Stimulated activated CD4-positive, alpha-beta T cell treated with anti-CD3 and anti-CD28 coated beads, TNF-alpha, amount 100 ng/mL, for 24 hours (primary cell): ENCODE data around the gene C9orf43.
"Not testable (repeated sequence)": the region's sequence is repeated elsewhere in the genome, so short reads cannot be mapped to it uniquely, and the experiment has no call there.

ENCODE experiments used
- DNase-seq, 3 experiments: peaks; one replicate each; pipeline ENCODE4 v3.0.0-alpha.2; 2020; ENCODE audit warnings: low read depth in 3 of 3

C9orf43 gene

DNA sequence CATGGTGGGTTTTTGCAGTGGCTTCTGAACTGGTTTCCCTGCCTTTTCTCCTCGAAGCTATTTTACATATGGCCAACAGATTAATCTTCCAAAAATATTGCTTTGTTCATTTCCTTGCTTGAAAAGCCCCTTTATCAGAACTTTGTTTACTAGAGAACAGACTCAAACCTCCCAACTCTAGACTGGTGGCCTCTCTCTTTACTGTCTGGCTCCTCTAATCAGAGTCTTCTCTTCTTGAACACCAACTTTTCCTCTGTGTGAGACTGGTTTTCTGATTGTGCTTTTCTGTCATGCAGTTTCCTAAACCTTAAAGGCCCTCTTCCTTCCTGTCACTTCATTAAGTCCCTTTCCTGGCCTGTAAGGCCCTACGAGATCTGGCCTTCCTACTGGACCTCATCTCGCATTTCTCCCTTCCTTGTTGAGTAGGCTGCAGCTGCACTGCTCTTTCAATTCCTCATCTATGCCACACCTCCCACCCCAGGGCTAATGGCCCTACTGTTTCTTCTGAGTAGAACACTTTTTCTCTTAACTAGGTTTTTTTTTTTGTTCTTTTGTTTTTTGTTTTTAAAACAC, 5.7 kb downstream of the C9orf43 start:
- no peak for DNase-seq

DNA sequence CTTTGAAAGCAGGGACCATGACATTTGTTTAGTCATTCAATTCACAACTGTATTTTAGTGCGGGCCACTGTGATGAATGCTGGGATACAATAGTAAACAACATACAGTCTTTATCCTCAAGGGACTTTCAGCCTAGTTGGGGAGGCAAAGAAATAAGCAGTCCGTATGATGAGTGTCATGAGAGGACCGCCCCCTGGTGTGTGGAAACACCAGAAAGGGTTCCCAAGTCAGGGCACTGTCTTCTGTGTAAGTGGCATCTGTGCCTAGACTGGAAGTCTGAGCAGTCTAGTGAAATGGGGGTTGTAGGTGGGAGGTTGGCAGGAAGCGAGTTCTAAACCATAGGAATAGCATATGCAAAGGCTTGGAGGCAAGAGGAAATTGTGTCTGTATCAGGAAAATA, 6.8 kb downstream of the C9orf43 start:
- DNase-seq, result no peak

DNA sequence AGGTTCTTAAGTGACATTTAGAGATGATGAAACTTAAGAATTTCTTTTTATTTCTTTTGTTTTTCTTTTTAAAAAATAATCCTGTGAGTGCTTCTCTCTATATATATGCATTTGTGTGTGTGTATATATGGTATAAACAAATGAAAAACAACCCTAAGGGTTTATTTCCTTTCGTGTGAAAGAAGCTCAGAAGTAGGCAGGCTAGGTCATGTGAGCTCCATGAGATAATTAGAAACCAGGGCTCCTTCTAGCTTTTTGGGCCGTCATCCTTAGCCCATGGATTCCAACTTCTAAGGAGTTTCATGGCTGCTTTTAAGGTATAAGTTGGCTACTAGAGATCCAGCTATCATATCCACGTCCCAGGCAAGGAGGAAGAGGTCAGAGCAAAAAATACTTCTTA, 11.2 kb downstream of the C9orf43 start:
- no peak for DNase-seq

DNA sequence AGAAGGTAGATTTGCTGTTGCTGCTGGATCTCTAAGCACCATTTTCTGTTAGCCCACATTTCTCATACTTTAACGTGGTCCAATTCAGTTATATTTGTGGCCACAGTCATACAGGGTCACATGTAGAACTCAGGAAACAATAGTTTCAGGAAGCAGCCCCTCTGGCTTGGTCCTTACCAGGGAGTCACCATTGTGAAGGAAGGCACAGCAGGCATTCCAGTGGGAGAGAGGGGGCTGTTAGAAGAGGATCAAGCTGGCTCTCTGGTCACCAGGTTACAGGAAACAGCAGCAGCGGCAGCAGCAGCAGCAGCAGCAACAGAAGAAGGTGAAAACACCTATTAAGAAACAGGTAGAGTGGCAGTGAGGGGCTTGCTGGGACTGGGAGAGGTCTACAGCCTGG, 14.5 kb downstream of the C9orf43 start:
- DNase-seq, result no peak

DNA sequence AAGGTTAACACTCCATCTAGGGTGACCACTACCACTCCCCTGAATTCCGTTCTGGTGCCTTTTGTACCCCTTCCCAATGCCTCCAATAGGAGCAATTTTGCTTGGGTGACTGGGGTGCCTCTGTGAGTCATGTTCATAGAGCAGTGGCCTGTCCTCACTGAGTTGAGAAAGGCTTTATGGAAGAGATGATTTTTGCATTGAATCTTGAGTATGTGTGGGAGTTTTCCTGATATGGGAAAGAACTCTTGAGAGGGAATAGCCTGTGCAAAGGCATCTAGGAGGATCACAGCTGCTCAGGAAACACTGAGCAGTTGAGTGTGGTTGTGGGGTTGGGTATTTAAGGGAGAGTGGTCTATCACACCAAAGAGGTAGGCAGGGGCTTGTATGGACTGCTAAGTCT, 16.2 kb downstream of the C9orf43 start:
- no peak for DNase-seq

DNA sequence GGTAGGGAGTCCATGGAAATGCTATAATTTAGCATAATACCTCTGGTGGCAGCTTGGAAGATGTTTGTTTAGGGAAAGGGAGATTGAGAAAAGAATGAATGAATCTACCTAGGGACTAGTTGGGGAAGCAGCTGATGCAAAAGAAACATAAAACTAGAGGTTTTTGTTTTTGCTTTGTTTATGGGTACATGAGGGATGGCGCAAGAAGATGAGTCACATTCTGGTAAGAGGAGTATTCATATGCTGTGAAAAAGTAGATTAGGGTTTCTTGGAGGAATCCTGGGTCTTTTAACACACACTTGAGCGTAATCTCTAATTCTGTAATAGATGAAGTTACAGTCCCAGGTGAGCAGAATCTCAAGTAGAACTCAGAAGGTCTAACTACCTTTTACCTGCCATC, 17.1 kb downstream of the C9orf43 start:
- no peak for DNase-seq

DNA sequence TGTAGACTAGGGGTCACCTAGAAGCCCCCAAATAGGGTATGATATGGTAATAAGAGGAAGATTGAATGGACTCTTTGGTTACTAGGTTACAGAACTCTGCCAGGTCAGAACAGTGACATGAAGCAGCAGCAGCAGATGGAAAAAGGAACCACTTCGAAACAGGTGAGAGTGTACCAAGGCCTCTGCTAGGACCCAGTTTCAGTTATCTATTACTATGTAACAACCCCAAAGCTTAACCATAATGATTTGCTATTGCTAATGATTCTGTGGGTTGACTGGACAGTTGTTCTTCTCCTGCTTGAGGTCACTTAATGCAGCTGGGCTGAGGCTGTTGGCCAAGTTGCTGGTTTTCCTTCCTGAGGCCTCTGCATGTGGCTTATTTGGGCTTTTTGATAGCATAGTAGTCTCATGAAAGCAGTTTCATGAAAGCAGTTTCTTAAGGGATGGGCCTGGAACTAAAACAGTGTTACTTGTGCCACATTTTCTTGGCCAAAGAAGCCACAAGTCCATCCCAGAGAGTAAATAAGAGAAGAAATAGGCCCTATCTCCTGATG, 17.6 kb downstream of the C9orf43 start:
- DNase-seq, result no peak

DNA sequence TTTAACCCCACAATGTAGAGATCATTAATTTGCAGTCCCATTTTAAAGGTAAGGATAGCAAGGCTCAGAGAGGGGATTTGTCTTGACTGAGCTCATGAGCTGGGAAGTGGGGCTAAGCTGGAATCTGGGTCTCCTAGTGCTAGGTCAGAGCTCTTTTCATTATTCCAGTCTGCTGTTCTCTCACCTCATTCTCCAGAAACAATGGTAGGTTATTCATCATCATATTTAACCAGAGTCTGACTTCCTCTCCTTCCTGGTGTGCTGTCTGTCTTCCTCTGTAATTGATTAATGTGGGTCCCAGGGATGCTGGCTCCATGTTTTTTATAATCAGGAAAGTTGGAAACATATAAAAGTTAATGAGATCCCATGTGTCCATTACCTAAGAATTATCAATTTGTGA, 20.6 kb downstream of the C9orf43 start:
- no peak for DNase-seq

DNA sequence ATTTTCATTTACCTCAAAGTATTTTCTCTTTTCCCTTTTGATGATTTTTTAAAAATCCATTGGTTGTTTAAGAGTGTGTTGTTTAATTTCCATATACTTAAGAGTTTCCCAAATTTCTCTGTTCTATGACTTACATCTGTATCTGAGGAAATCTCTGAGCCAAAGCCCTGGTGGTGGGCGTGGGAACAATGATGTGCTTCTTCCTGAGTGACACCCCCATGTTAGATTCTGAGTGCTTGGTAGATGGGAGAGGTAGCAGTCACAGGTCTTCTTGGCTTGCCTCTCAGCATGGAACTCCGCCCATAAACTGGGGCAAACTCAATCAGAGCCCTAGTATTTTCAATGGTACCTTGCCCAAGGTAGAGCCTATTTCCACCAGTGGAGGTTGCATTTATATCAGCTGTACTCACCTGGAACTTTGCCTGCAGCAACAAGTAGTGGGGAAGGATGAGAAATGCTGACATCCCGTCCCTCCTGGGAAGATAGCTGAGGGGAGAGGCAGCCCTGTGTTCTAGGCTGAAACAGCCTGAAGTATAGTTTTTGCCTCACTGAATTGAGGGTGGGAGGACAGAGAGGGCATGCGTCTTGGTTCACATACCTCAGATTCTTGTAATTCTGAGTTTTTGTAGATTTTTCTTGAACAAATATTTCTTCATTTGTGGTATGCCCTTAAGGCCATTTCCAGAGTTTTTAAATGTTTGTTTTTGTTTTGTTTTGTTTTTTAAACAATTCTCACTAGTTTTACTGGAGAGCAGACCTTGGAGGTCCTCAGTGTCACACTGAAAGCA, 26.4 kb downstream of the C9orf43 start:
- DNase-seq, result no peak

DNA sequence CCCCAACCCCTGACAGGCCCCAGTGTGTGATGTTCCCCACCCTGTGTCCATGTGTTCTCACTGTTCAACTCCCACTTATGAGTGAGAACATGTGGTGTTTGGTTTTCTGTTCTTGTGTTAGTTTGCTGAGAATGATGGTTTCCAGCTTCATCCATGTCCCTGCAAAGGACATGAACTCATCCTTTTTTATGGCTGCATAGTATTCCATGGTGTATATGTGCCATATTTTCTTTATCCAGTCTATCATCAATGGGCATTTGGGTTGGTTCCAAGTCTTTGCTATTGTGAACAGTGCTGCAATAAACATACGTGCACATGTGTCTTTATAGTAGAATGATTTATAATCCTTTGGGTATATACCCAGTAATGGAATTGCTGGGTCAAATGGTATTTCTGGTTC, 27.2 kb downstream of the C9orf43 start:
- DNase-seq, result not testable (repeated sequence)

DNA sequence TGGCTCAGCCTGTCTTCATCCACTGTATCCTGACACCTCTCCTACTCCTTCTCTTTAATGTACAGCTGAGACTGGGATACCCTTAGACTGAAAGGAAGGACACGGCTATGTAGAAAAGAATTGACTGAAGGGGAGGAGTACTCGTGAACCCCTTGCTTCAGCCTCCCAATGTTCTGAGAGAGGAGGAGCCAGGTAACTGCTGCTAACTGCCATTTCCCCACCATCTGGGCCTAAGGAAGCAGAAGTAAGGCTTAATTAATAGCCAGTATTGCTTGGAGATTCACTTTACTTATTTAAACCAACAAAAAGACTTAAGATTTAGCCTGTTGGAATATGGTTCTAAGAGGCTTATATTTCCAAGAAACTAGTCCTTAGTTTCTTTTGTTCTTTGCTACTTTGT, 34.2 kb downstream of the C9orf43 start:
- no peak for DNase-seq

DNA sequence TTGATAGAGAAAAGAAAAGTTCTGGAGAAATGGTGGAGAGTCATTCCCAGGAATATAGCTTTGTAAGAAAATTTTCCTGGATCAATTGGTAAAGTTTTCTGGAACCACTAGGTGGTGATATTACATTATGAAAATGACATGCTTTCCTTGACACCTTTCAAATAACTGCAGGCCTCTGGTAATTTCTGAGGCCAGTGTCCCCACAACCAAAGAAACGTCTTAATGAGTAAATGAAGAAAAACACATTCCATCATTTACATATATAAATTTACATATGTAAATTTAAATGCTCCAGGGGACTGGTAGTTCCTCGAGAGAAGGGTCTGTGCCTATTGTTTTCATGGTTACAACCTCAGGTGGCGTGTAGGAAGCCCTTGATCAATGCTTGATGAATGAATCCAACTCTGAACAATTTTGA, 35.8 kb downstream of the C9orf43 start:
- no peak for DNase-seq

DNA sequence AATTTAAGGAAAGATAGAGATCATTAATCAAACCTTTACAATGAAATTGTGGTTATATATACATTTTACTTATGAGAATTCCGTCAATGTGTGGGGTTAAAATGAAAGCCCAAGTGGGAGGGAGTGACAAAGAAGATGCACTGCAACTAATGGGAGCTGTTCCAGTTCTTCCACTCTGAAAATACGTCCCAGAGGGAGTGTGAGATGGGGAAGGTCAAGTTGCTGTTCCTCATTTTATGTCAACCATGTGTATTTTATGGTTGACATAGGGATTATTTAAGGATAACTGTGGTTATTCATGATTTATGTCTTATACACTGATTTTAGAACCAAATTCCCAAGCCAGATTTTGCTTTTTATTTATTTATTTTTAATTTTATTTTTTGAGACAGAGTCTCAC, 38.8 kb downstream of the C9orf43 start:
- no peak for DNase-seq

DNA sequence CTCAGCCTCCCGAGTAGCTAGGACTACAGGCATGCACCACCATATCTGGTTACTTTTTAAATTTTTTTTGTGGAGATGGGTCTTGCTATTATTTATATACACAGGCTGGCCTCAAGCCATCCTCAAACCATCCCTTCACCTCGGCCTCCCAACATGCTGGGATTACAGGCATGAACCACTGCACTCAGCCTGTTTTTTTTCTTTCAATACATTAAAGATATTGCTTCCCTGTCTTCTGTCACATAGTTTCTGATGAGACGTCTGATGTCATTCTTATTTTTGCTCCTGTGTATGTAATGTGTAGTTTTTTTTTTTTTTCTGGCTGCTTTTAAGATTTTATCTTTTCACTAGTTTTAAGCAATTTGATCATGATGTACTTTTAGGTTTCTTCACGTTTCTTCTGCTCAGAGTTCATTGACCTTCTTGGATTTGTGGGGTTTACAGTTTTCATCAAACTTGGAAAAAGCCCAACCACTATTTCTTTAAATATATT, 41.6 kb downstream of the C9orf43 start:
- DNase-seq, result no peak

DNA sequence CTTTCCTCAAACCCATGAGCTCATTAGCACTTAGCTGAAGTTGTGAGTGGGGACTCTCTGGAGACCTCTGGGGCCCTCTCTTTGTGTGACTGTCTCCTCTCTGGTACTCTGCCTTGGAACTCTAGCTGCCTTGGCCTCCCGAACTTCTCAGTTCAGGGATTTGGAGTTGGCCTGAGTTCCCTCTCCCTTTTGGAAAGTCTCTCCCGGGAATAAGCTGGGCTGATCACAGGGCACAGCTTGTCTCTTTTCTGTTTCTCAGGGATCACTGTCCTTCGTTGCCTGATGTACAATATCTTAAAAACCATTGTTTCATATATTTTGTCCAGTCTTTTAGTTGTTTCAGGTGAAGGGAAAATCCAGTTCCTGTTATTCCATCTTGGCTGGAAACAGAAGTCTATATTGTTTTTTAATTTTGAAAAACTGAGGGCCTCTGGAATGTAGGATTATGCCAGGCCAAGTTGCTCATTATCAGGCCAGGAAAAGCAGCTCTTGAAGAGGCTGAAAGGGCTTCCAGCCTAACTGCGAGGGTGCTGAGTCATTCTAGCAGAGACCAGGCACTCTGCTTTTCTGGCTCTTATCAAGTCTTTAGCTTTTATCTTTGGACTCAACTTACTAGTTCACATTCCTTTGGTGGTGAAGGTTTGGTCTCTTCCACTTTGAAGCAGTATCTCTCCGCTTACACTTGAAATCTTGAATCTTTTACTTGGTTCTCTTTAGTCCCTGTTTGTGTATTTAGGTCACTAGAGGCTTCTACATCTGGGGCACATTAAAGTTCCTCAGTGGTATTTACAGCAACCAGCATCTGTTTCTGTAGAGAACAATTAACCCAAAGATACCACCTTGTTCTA, 44.6 kb downstream of the C9orf43 start:
- peak in 1 of 3 experiments; percentile 9 for DNase-seq

DNA sequence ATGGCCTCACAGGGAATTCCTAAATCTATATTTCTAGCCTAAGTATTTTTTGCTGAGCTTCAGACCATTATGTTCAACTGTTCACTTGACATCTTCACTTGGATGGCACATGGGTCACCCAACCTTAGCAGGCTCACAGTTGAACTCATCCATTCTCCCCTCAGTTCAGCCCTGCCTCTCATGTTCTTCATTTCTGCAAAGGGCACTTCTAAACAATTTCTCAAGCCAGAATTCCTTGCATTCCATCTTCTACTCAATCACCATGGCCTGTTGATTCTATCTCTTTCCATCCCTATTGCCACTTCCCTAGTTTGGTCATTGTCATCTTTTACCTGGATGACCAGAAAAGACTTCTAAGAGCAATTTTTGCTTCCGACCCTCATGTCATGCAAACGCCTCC, 45.7 kb downstream of the C9orf43 start:
- no peak for DNase-seq

DNA sequence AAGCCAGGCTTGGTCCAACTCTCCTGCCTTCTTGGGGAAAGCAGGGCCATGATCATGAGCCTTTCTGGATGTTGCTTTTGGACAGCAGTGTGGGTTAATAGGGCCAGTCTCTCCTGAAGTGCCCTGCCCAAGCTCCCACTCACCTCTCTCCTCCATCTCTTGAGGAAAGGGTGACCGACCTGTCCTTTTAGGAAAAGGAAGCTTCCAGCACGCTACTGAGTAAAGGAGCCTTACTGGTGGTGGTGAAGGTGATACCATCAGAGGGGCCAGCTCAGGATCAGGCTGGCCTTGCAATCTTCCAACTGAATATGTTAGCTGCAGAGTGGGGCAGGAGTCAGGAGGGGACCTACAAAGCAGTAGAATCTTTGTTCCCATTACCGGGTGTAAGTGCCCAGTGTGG, 50.7 kb downstream of the C9orf43 start:
- no peak for DNase-seq

DNA sequence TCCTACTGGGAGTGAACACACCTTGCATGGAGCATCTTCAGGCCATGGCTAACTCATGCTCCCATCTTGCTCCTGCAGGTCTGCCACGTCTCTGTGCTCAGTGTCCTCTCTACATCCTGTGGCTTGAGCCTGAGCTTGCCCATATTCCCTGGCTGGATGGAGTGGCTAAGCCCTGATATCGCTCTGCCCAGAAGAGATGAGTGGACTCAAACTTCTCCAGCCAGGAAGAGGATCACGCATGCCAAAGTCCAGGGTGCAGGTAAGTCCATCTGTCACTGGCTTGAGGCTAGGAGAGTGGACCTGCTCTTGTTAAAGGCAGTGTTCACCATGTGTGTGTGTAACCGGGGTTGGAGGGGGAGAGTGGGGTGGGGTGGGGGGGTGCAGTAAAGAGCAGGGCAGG, 51.4 kb downstream of the C9orf43 start:
- no peak for DNase-seq

DNA sequence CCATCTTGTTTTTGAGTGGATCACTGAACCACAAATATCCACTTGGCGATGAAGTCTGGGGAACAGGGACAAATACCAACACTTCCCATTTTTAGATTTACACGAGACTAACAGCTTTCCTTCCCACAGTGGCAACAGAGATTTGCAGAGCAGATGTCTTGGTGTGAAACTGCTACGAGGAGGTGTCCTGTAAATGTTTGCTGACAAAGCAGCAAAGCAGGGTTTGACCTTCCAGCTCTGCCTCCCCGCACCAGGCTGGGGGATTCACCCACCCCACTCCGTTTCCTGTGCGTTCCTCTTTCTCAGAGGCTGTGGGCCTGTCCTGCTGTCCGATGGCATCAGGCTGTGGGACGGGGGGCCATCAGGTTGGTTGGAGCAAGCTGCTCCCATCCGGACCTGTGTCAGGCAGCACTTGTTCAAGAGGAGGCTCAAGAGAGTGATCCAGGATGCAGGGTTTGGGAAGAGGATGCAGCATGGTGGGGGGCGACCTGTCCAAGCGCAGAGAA, 52.3 kb downstream of the C9orf43 start:
- no peak for DNase-seq

DNA sequence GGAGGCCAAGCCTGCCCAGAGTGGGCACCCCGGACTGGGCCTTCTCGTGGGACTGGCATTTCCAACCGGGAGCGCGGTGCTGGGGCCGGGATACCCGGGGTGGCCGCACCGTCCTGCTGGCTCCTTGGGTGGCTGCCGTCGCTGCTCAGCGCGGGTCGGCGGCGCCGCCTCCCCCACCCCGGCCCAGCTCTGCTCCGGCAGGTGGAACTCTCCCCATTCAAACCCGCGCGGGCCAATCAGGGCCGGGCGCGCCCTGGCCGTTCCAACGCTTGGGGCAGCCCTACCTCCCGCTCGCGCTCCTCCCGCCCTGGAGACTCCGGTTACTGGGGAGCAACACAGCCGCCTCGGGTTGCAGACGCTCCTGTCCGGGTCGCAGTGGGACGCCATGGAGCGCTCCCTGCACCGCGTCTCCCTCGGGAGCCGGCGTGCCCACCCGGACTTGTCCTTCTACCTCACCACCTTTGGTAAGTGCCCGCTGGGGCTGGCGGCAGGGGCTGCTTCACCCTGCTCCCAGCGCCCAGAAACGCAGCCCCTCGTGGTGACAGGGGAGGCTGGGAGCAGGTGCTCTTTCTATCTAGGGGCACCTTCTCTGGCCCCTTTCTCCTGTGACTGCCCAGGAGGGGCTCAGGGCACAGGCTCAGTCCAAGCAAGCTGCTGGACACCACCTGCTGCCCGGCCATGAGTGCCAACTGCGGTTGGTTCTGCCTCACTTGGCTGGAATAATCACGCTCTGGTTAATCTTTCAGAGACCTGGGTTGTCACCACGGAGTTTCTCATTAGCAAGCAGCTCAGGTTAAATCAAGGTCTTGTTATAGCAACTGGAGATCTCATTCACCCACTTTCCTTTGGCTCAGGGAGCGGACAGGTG, 53.1 kb downstream of the C9orf43 start, which contains the start of gene RGS3:
TSS of gene RGS3 (plus strand) at position 310 of the 868 bp plus-strand sequence. CDS start at position 386, 76 bp downstream.
- no peak for DNase-seq

DNA sequence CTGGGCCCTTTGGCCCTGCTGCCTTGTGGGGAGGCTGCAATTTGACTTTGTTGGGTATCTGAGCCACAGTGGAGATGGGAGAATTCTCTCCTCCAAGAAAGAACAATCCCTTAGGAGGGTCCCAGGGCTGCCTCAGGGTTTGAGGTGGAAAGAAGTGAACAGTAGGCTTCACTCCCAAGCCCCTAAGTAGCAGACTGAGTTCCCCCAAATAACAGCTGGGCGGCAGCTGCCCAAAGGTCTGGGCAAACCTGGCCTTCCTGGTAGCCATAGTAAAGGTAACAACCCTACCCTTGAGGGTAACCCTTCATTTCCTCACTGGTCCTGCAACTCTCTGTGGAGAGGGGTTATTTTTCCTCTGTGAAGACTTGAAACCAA, 53.7 kb downstream of the C9orf43 start:
- no peak for DNase-seq
